ENCODE measurements around the gene TNPO1.

The TNPO1 gene

DNA sequence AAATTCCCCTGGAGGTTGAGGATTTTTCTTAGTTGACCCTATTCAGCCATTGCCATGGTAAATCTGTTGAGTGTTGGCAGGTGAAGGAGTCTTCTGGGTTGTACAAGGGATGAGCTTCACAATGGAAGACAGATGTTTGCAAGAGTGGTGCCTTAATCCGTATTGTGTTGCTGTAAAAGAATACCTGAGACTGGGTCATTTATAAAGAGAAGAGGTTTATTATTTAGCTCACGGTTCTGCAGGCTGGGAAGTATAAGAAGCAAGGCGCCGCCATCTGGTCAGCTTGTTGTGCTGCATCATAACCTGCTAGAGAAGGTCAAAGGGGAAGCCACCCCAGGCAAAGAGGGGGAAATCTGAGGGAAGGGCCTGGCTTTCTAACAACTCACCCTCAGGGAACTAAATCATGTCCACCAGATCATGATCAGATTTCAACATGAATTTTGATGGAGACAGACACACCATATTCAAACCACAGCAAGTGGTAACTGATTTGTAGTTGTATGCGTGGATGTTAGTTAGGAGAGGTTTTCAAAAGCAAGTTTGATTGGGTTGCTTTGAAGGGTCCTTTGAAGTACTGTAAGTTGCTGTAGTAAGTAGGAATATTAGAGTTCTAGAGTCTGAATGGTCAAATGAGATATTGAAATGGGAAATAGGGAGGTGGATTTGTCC, 2.5 kb downstream of the TNPO1 start:
- H3K27ac ChIP-seq: no peak overlapping the region
- no peak for TF ChIP-seq ZFX (IDR thresholded peaks at IDR 0.05; ENCODE audit: borderline replicate concordance)
- TF ChIP-seq, protein P1, sequence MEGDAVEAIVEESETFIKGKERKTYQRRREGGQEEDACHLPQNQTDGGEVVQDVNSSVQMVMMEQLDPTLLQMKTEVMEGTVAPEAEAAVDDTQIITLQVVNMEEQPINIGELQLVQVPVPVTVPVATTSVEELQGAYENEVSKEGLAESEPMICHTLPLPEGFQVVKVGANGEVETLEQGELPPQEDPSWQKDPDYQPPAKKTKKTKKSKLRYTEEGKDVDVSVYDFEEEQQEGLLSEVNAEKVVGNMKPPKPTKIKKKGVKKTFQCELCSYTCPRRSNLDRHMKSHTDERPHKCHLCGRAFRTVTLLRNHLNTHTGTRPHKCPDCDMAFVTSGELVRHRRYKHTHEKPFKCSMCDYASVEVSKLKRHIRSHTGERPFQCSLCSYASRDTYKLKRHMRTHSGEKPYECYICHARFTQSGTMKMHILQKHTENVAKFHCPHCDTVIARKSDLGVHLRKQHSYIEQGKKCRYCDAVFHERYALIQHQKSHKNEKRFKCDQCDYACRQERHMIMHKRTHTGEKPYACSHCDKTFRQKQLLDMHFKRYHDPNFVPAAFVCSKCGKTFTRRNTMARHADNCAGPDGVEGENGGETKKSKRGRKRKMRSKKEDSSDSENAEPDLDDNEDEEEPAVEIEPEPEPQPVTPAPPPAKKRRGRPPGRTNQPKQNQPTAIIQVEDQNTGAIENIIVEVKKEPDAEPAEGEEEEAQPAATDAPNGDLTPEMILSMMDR (IDR thresholded peaks at IDR 0.05): peak; percentile 85

DNA sequence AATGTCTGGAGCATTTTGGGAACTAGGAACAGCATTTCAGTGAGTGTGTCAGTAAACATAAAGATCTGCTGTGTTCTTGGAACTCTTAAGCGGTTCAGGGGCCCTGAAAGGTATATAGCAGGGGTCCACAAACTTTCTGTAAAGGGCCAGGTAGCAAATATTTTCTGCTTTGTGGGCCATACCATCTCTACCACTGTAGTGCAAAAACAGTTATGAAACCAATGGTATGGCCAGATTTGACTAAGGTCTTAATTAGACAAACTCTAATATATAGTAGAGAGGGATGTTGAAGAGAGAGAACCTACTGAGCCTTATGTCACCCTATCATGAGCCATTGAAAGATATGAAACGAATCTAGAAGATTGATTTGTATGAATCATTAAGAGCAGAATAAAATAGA, 5.3 kb downstream of the TNPO1 start:
- TF ChIP-seq, protein P1 (IDR thresholded peaks at IDR 0.05): no peak
- no peak for TF ChIP-seq ZFX (IDR thresholded peaks at IDR 0.05; ENCODE audit: borderline replicate concordance)
- H3K27ac ChIP-seq: no peak overlapping the region

- H3K27ac ChIP-seq: no peak overlapping the region
- TF ChIP-seq, protein P1 (IDR thresholded peaks at IDR 0.05): no peak
- no peak for TF ChIP-seq ZFX (IDR thresholded peaks at IDR 0.05; ENCODE audit: borderline replicate concordance)
Observed at GRCh38 chr5:72822944-72823343, 6.5 kb downstream of the TNPO1 start.

DNA sequence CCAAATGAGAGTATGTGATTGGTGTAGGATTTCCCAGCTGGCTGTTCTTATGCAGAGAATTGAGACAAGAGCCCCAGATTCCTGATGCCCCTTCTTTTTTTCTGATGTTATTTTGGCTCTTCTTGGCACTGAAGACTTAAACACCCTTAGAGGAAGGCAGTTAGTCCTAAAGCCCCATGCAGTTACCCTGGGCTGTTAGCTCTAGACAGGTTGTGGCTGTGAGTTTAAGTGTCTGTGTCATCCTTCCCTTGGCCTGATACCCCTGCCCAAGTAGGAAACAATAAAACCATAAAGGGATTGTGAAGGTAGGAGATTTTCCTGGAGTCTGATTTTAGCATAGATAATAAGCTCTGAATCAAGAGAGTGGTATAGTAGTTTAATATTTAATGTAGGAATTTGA, 13.2 kb downstream of the TNPO1 start:
- no peak overlapping the region for H3K27ac ChIP-seq
- TF ChIP-seq, protein P1 (IDR thresholded peaks at IDR 0.05): no peak
- TF ChIP-seq ZFX (IDR thresholded peaks at IDR 0.05; ENCODE audit: borderline replicate concordance): no peak

GRCh38 chr5:72830362-72830761, 13.9 kb downstream of the TNPO1 start:
- TF ChIP-seq ZFX (IDR thresholded peaks at IDR 0.05; ENCODE audit: borderline replicate concordance): no peak
- TF ChIP-seq, protein P1 (IDR thresholded peaks at IDR 0.05): no peak
- no peak overlapping the region for H3K27ac ChIP-seq

DNA sequence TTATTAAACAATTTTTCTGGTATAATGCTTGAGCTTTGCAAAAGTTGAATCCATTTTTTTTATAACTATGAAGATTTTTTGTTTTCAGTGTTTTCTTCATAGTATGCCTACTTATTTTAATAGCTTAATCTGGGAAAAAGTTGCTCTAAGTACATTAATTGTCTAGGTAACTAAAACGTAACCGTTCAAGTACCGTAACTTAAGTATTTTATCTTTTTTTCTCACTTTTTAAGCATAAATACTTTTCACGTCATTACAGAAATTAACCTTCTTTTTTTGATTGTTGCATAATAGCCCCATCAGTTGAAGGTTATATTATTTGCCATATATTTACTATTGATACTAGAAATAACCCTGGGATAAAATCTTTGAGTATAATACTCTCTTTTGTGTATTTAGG, 15.2 kb downstream of the TNPO1 start:
- TF ChIP-seq, protein P1 (IDR thresholded peaks at IDR 0.05): no peak
- no peak for TF ChIP-seq ZFX (IDR thresholded peaks at IDR 0.05; ENCODE audit: borderline replicate concordance)
- no peak overlapping the region for H3K27ac ChIP-seq

- no peak overlapping the region for H3K27ac ChIP-seq
- TF ChIP-seq, protein P1 (IDR thresholded peaks at IDR 0.05): no peak
- no peak for TF ChIP-seq ZFX (IDR thresholded peaks at IDR 0.05; ENCODE audit: borderline replicate concordance)
Observed at GRCh38 chr5:72834924-72835323, 18.5 kb downstream of the TNPO1 start.

All from 22Rv1 (cell line).